Urothelium cell line (cell line): Measurements from ENCODE around the gene RPL38.

ENCODE experiments used
- DNase-seq: peaks from one replicate; pipeline ENCODE4 v3.0.0; 2011; ENCODE audit warnings: low spot score, mixed read lengths
- FAIRE-seq: peaks from 2 replicates; lab custom pipeline; 2011; peaks lifted over from hg19 to GRCh38; lab: Jason Lieb, UNC

The RPL38 gene

GRCh38 chr17:74206332-74206818 lies 2.9 kb downstream of the RPL38 start:
- DNase-seq, result no peak
- no peak for FAIRE-seq

GRCh38 chr17:74210191-74211140 lies 7.0 kb downstream of the RPL38 start:
- FAIRE-seq, result peak; percentile 95
- DNase-seq, result peak; percentile 89

GRCh38 chr17:74211141-74211911 lies 7.8 kb downstream of the RPL38 start:
- DNase-seq, result no peak
- FAIRE-seq, result no peak

GRCh38 chr17:74211912-74212208 lies 8.4 kb downstream of the RPL38 start:
- no peak for FAIRE-seq
- DNase-seq, result no peak

- DNase-seq (no peak), FAIRE-seq (no peak)
Observed at GRCh38 chr17:74212209-74212912, 8.9 kb downstream of the RPL38 start.

GRCh38 chr17:74212913-74213791 lies 9.7 kb downstream of the RPL38 start, which contains the start of gene TTYH2:
TTYH2 (plus strand) TSS chr17:74213571; CDS start chr17:74213588, 17 bp downstream.
- DNase-seq (peak; percentile 93), FAIRE-seq (peak; percentile 58)

GRCh38 chr17:74213861-74214391 lies 10.4 kb downstream of the RPL38 start:
- FAIRE-seq (no peak), DNase-seq (no peak)

GRCh38 chr17:74214484-74215341 lies 11.2 kb downstream of the RPL38 start:
- FAIRE-seq, result no peak
- DNase-seq, result no peak

GRCh38 chr17:74215342-74215727 lies 11.9 kb downstream of the RPL38 start:
- FAIRE-seq (no peak), DNase-seq (no peak)

- FAIRE-seq (no peak), DNase-seq (no peak)
Observed at GRCh38 chr17:74216505-74216904, 13.0 kb downstream of the RPL38 start.

- DNase-seq (no peak), FAIRE-seq (no peak)
Observed at GRCh38 chr17:74217037-74217730, 13.7 kb downstream of the RPL38 start.

GRCh38 chr17:74217888-74218287 lies 14.4 kb downstream of the RPL38 start:
- no peak for FAIRE-seq
- no peak for DNase-seq

GRCh38 chr17:74218436-74218835 lies 15.0 kb downstream of the RPL38 start:
- FAIRE-seq, result no peak

GRCh38 chr17:74219576-74220133 lies 16.2 kb downstream of the RPL38 start:
- DNase-seq (no peak), FAIRE-seq (no peak)

More at GRCh38 chr17:74218436-74218835, 15.0 kb downstream of the RPL38 start:
- DNase-seq, result no peak

- FAIRE-seq (no peak), DNase-seq (no peak)
Observed at GRCh38 chr17:74220219-74220618, 16.7 kb downstream of the RPL38 start.

- DNase-seq (no peak), FAIRE-seq (peak; percentile 5)
Observed at GRCh38 chr17:74220946-74221818, 17.7 kb downstream of the RPL38 start.

- DNase-seq (no peak), FAIRE-seq (no peak)
Observed at GRCh38 chr17:74222399-74222798, 18.9 kb downstream of the RPL38 start.
